Ascending aorta (tissue), 2 donors: ENCODE results near the gene LCE3D. TPM values are rescaled to one million over a fixed set of nuclear protein-coding genes. Genes with fewer than 3 reads are reported as not detected.
"Not testable (repeated sequence)": the region's sequence is repeated elsewhere in the genome, so short reads cannot be mapped to it uniquely, and the experiment has no call there.

ENCODE experiments used
- DNase-seq, 2 donors: peaks; one replicate each; pipeline ENCODE4 v3.0.0-alpha.2; 2019; ENCODE audit warnings: low spot score in 2 of 2
- H3K27ac ChIP-seq, 2 donors: fragments of 200-600 bp; sonication (generic); one replicate each; pipeline ENCODE4 v1.5.1; 2016 to 2017; ENCODE audit warnings: mild to moderate bottlenecking in 1 of 2
- H3K27me3 ChIP-seq: fragments of 200-600 bp; sonication (generic); one replicate; pipeline ENCODE4 v1.5.1; 2017
- H3K36me3 ChIP-seq, 2 donors: fragments of 200-600 bp; sonication (generic); one replicate each; pipeline ENCODE4 v1.5.1; 2016
- H3K4me1 ChIP-seq, 2 donors: fragments of 200-600 bp; sonication (generic); one replicate each; pipeline ENCODE4 v1.5.1; 2016 to 2017; ENCODE audit warnings: mild to moderate bottlenecking in 1 of 2
- H3K4me3 ChIP-seq, 2 donors: fragments of 200-600 bp; sonication (generic); one replicate each; pipeline ENCODE4 v1.5.1; 2016 to 2017; ENCODE audit warnings: mild to moderate bottlenecking in 1 of 2
- H3K9me3 ChIP-seq, 2 donors: fragments of 200-600 bp; sonication (generic); one replicate each; pipeline ENCODE4 v1.5.1; 2016
- intact Hi-C: fragments of 100-400 bp; cut with DNase I; formaldehyde crosslinking; loops from one replicate; pipeline ENCODE4 v1.15.1; 2023
- total RNA-seq: library from RNA; depleted of rRNA; stranded (reverse); fragments of >200 nt; gene quantifications from one replicate; pipeline ENCODE4 v1.1.0, GENCODE V29; 2016
- TF ChIP-seq, protein P1 (sequence below), 3 experiments: fragments of 200-600 bp in 2 of 3; fragments of 450-650 bp in 1 of 3; sonication (generic) in 2 of 3; IDR thresholded peaks; one replicate each; pipeline ENCODE4 v1.5.1; 2016 to 2019; ENCODE audit warnings: antibody characterized with exemption in 3 of 3, mild to moderate bottlenecking in 1 of 3, moderate library complexity in 1 of 3

The LCE3D gene
- total RNA-seq, 1 donor from 2014 or later, result not detected

DNA sequence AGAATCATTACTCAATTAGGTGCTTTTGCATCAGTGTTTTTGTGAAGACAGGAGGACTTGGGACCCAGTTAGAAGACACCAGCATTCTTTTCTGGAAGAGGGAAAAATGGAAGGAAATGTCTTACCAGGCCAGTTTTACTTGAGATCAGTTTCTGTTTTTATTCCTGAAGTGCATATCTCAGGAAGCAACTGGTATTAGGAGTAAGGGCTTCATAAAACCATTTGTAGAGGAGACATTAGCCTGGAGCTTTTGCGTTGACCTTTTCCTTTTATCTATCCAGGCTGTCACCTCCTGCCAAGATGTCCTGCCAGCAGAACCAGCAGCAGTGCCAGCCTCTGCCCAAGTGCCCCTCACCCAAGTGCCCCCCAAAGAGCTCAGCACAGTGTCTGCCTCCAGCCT lies 33.2 kb upstream of the LCE3D start, which contains the start of gene LCE3B:
LCE3B (plus strand) TSS at position 301 of the 400 bp plus-strand sequence; CDS start at position 301, 0 bp downstream.
- Histone ChIP-seq H3K27me3 (no peaks in the 10 kb centered on the region), H3K9me3 (no peaks in the 10 kb centered on the region), H3K27ac (no peak within 1 kb of the TSS), H3K4me1 (no peaks in the 10 kb centered on the region), H3K4me3 (no peak within 1 kb of the TSS), H3K36me3 (no peaks in the 10 kb centered on the region)
- TF ChIP-seq, protein P1, sequence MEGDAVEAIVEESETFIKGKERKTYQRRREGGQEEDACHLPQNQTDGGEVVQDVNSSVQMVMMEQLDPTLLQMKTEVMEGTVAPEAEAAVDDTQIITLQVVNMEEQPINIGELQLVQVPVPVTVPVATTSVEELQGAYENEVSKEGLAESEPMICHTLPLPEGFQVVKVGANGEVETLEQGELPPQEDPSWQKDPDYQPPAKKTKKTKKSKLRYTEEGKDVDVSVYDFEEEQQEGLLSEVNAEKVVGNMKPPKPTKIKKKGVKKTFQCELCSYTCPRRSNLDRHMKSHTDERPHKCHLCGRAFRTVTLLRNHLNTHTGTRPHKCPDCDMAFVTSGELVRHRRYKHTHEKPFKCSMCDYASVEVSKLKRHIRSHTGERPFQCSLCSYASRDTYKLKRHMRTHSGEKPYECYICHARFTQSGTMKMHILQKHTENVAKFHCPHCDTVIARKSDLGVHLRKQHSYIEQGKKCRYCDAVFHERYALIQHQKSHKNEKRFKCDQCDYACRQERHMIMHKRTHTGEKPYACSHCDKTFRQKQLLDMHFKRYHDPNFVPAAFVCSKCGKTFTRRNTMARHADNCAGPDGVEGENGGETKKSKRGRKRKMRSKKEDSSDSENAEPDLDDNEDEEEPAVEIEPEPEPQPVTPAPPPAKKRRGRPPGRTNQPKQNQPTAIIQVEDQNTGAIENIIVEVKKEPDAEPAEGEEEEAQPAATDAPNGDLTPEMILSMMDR (IDR thresholded peaks at IDR 0.05), result no peak
- no peak for DNase-seq
- intact Hi-C loops, result no loop called here

DNA sequence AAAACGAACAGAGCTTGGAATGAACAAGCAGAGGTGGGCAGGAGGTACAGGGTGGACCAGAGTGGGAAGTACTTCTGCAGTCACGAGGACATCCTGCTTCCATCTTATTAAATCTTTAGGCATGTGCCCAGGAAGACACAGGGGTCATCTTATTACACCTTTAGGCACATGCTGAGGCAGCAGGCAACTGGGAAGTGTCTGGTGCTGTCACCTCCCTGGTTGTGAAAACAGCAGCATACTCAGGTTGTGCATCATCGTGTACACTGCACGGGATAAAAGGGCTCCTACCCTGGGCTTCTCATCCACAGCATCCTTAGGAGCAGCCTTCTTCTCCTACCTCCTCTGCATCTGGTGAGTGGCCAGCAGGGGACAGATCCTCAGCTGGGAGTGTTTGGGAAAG lies 19.6 kb upstream of the LCE3D start, which contains the start of gene LCE3C:
LCE3C (plus strand) TSS at position 301 of the 400 bp plus-strand sequence. CDS start 498 bp downstream, outside the sequence.
- Histone ChIP-seq H3K36me3 (no peaks in the 10 kb centered on the region), H3K27me3 (no peaks in the 10 kb centered on the region), H3K4me1 (no peaks in the 10 kb centered on the region), H3K9me3 (no peaks in the 10 kb centered on the region), H3K27ac (no peak within 1 kb of the TSS), H3K4me3 (no peak within 1 kb of the TSS)
- intact Hi-C loops, result no loop called here
- DNase-seq, result no peak
- TF ChIP-seq, protein P1 (IDR thresholded peaks at IDR 0.05), result no peak

DNA sequence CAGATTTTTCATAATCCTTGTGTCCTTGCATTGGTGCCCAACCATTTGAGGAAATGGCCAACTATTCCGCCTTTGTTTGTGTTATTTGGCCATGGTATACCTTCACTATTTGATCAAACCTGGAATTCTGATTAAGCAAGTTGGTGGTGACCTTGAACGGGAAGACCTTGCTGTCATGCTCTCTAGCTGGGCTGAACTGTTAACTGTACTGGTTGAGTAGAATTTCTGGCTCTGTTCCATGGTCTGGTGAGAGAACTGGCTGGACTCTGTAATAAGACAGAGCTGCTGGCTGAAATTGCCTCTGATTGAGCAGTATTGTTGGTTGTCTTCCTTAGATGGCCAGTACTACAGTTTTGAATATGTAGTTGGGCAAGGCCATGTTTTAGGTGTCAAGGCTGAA lies 16.7 kb upstream of the LCE3D start:
- no peaks in the 10 kb centered on the region for H3K36me3 ChIP-seq
- no peak for DNase-seq
- no peaks in the 10 kb centered on the region for H3K4me1 ChIP-seq
- H3K9me3 ChIP-seq, result no peaks in the 10 kb centered on the region
- no peaks in the 10 kb centered on the region for H3K27me3 ChIP-seq
- intact Hi-C loops, result no loop called here
- no peak overlapping the region for H3K27ac ChIP-seq
- TF ChIP-seq, protein P1 (IDR thresholded peaks at IDR 0.05), result no peak
- H3K4me3 ChIP-seq, result no peak overlapping the region

DNA sequence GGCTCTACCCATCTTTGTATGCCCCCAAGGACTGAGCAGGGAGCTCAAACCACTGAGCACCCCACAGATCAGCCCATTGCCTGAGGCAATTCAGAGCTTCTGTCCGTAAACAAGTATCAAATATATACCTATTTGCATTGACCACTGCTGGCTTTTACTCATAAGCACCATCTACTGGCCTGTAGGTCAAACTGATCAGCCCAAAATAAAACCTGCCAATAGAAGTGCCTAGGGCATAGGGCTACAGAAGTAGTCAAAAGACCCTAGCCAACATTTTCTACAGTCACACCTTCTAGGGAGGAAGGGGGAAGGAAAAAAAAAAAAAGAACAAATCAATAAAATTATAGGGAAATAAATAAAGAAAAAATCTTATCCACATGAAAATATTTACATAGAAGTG lies 5.3 kb upstream of the LCE3D start:
- intact Hi-C loops, result no loop called here
- Histone ChIP-seq H3K4me1 (no peaks in the 10 kb centered on the region), H3K27ac (no peak overlapping the region)

DNA sequence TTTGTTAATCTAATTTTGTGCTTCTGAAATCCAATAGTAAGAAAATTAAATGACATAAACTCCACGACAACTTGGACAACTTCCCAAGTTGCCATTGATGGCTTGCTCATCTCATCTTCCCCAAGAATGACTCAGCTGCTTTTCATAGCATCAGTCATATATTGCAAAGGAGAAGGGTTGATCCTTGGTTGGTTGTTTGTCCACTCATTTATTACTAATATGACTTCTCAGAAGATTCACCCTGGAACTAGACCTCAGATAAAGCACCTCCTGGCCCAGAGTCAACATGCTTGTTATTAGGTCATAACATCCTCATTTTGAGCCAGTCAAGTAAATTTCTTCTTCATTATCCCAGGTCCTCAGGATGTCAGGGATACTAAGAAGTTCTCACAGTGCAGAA lies 2.3 kb upstream of the LCE3D start:
- H3K9me3 ChIP-seq, result no peaks in the 10 kb centered on the region
- intact Hi-C loops, result no loop called here
- DNase-seq, result no peak

More for the DNA sequence above, 5.3 kb upstream of the LCE3D start:
- TF ChIP-seq, protein P1 (IDR thresholded peaks at IDR 0.05), result no peak
- Histone ChIP-seq H3K4me3 (no peak overlapping the region), H3K27me3 (no peaks in the 10 kb centered on the region), H3K36me3 (no peaks in the 10 kb centered on the region), H3K9me3 (no peaks in the 10 kb centered on the region)
- DNase-seq, result no peak

DNA sequence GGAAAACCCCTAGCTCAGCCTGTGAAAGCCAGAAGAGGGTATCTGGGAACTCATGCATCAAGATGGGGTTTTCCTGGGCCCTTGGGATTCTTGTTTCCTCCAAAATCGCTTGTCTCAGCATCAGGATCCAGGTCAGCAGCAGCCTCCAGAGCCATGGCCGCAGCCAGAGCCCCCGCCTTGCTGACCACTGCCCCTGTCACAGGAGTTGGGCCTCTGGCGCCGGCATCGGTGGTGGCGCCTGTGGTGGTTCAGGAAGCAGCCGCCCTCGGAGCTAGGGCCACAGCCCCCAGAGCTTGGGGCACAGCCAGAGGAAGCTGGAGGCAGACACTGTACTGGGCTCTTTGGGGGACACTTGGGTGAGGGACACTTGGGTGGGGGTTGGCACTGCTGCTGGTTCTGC lies 790 bp downstream of the LCE3D start:
- H3K27me3 ChIP-seq, H3K27ac ChIP-seq, H3K4me1 ChIP-seq, intact Hi-C loops, H3K9me3 ChIP-seq, H3K4me3 ChIP-seq, H3K36me3 ChIP-seq, DNase-seq: not testable (repeated sequence)

More for the DNA sequence above, 2.3 kb upstream of the LCE3D start:
- Histone ChIP-seq H3K36me3 (no peaks in the 10 kb centered on the region), H3K27me3 (no peaks in the 10 kb centered on the region), H3K4me1 (no peaks in the 10 kb centered on the region), H3K4me3 (no peak overlapping the region), H3K27ac (no peak overlapping the region)
- TF ChIP-seq, protein P1 (IDR thresholded peaks at IDR 0.05), result no peak
